IMR-90 (cell line): ENCODE results near the gene DCHS1. TPM values are rescaled to one million over a fixed set of nuclear protein-coding genes. Genes with fewer than 3 reads are reported as not detected.

Experiments used
- ATAC-seq: fragments of 200-7000 bp; cut with Tn5 transposase; 2 replicates; pipeline ENCODE4 v1.9.1; 2020; ENCODE audit warnings: low read depth, mild to moderate bottlenecking, moderate library complexity
- BruUV-seq: library from RNA; stranded (reverse); fragments of 400-500 nt; replicated peaks from 2 replicates; lab custom pipeline; 2021; lab: Mats Ljungman, UMichigan
- CTCF ChIA-PET: fragments of 300-600 bp; formaldehyde crosslinking; extraction: SDS; loops from one replicate; lab custom pipeline; 2021; ENCODE audit warnings: antibody characterized with exemption; lab: Yijun Ruan, JAX
- POLR2A ChIA-PET: fragments of 300-600 bp; sonication (Branson Sonifier 250); formaldehyde crosslinking; loops from one replicate; lab custom pipeline; 2022; ENCODE audit warnings: antibody characterized with exemption; ENCODE audit not compliant: unreplicated experiment; lab: Charles Lee
- DNase-seq: peaks from one replicate; pipeline ENCODE4 v3.0.0; 2013
- H2AFZ ChIP-seq: replicated peaks from 2 replicates; pipeline ENCODE3; 2013; ENCODE audit warnings: low read length, mild to moderate bottlenecking; ENCODE audit not compliant: poor library complexity
- H2AK5ac ChIP-seq: 2 replicates; pipeline ENCODE4 v1.6.1; 2013; ENCODE audit warnings: low read depth, low read length, inconsistent platforms
- H2AK9ac ChIP-seq: replicated peaks from 2 replicates; pipeline ENCODE3; 2013; ENCODE audit warnings: mild to moderate bottlenecking, low read depth, low read length, moderate library complexity; ENCODE audit not compliant: poor library complexity
- H2BK120ac ChIP-seq: 2 replicates; pipeline ENCODE4 v1.6.1; 2013; ENCODE audit warnings: low read depth, low read length, inconsistent platforms
- H2BK15ac ChIP-seq: 3 replicates; pipeline ENCODE4 v1.6.1; 2013; ENCODE audit warnings: low read depth, low read length, inconsistent platforms
- H2BK20ac ChIP-seq: 2 replicates; pipeline ENCODE4 v1.6.1; 2013; ENCODE audit warnings: low read depth, mild to moderate bottlenecking, inconsistent platforms, low read length, moderate library complexity
- H2BK5ac ChIP-seq: 2 replicates; pipeline ENCODE4 v1.6.1; 2013; ENCODE audit warnings: mild to moderate bottlenecking, low read depth, low read length, inconsistent platforms; ENCODE audit not compliant: poor library complexity, severe bottlenecking
- H3K14ac ChIP-seq: replicated peaks from 2 replicates; pipeline ENCODE4 v1.6.1; 2013; ENCODE audit warnings: low read depth, low read length, inconsistent platforms
- H3K18ac ChIP-seq: 2 replicates; pipeline ENCODE4 v1.6.1; 2013; ENCODE audit warnings: low read depth, low read length, control low read depth
- H3K23ac ChIP-seq: 2 replicates; pipeline ENCODE4 v1.6.1; 2013; ENCODE audit warnings: low read depth, low read length, inconsistent platforms
- H3K27ac ChIP-seq: 2 replicates; pipeline ENCODE4 v1.5.1; 2013; ENCODE audit warnings: mild to moderate bottlenecking, control low read depth, low read length; ENCODE audit not compliant: insufficient read depth
- H3K27me3 ChIP-seq: 2 replicates; pipeline ENCODE4 v1.6.1; 2013; ENCODE audit warnings: low read length; ENCODE audit not compliant: control insufficient read depth, insufficient read depth
- H3K36me3 ChIP-seq: 2 replicates; pipeline ENCODE4 v1.6.1; 2013; ENCODE audit warnings: low read length, mixed read lengths; ENCODE audit not compliant: control insufficient read depth, insufficient read depth
- H3K4ac ChIP-seq: 2 replicates; pipeline ENCODE4 v1.6.1; 2013; ENCODE audit warnings: low read depth, low read length, inconsistent platforms
- H3K4me1 ChIP-seq: 2 replicates; pipeline ENCODE4 v1.6.1; 2013; ENCODE audit warnings: low read length, mixed read lengths; ENCODE audit not compliant: control insufficient read depth, insufficient read depth
- H3K4me2 ChIP-seq: 2 replicates; pipeline ENCODE4 v1.6.1; 2013; ENCODE audit warnings: low read depth, mild to moderate bottlenecking, control low read depth, low read length, moderate library complexity
- H3K4me3 ChIP-seq: 2 replicates; pipeline ENCODE4 v1.5.1; 2013; ENCODE audit warnings: low read depth, mild to moderate bottlenecking, control low read depth, low read length, moderate library complexity; ENCODE audit not compliant: insufficient read depth
- H3K56ac ChIP-seq: 2 replicates; pipeline ENCODE4 v1.6.1; 2013; ENCODE audit warnings: low read length, inconsistent platforms; ENCODE audit not compliant: insufficient read depth; ENCODE audit errors: extremely low read depth
- H3K79me1 ChIP-seq, 2 experiments: 2 replicates each; pipeline ENCODE4 v1.6.1; 2013; ENCODE audit warnings: low read length in 2 of 2, inconsistent platforms in 1 of 2, low read depth in 1 of 2
- H3K9ac ChIP-seq: 2 replicates; pipeline ENCODE4 v1.6.1; 2013; ENCODE audit warnings: low read depth, low read length, control low read depth
- H3K9me1 ChIP-seq: 2 replicates; pipeline ENCODE4 v1.6.1; 2013; ENCODE audit warnings: low read length, inconsistent platforms; ENCODE audit not compliant: insufficient read depth
- H3K9me3 ChIP-seq: 2 replicates; pipeline ENCODE4 v1.6.1; 2013; ENCODE audit warnings: low read length; ENCODE audit not compliant: control insufficient read depth, insufficient read depth
- H4K20me1 ChIP-seq: 2 replicates; pipeline ENCODE4 v1.6.1; 2013; ENCODE audit warnings: low read length, inconsistent platforms; ENCODE audit not compliant: insufficient read depth
- H4K5ac ChIP-seq: 2 replicates; pipeline ENCODE4 v1.6.1; 2013; ENCODE audit warnings: mild to moderate bottlenecking, low read depth, low read length, control low read depth
- H4K8ac ChIP-seq, 2 experiments: 2 replicates each; pipeline ENCODE4 v1.6.1; 2013; ENCODE audit warnings: low read depth in 2 of 2, low read length in 2 of 2, control low read depth in 1 of 2, inconsistent platforms in 1 of 2
- H4K91ac ChIP-seq: 2 replicates; pipeline ENCODE4 v1.6.1; 2013; ENCODE audit warnings: low read depth, low read length, inconsistent platforms; ENCODE audit not compliant: insufficient read depth
- CHD1 ChIP-seq: IDR thresholded peaks from 2 replicates; pipeline ENCODE4 v1.6.1; 2012; ENCODE audit warnings: low read depth, low read length, improper control_type of control experiment
- FOS ChIP-seq: fragments of 150-350 bp; IDR thresholded peaks from 2 replicates; pipeline ENCODE4 v1.6.1; 2016; ENCODE audit warnings: low read depth, low read length
- MAZ ChIP-seq: IDR thresholded peaks from 2 replicates; pipeline ENCODE4 v1.6.1; 2012; ENCODE audit warnings: low read depth, mild to moderate bottlenecking, low read length, improper control_type of control experiment, moderate library complexity, borderline replicate concordance
- POLR2A ChIP-seq: IDR thresholded peaks from 2 replicates; pipeline ENCODE4 v1.6.1; 2012; ENCODE audit warnings: mild to moderate bottlenecking, low read depth, low read length
- RAD21 ChIP-seq: IDR thresholded peaks from 2 replicates; pipeline ENCODE4 v1.6.1; 2012; ENCODE audit warnings: low read length, improper control_type of control experiment
- RFX5 ChIP-seq: IDR thresholded peaks from 2 replicates; pipeline ENCODE4 v1.8.0; 2012; ENCODE audit warnings: low read depth, mild to moderate bottlenecking, low read length, moderate library complexity
- USF2 ChIP-seq: fragments of 150-350 bp; IDR thresholded peaks from 2 replicates; pipeline ENCODE4 v1.6.1; 2017; ENCODE audit warnings: mild to moderate bottlenecking, antibody characterized with exemption, low read length, low read depth
- WGBS, 2 experiments: methylation state at CpG; one replicate each; pipeline versions ENCODE4 v1.1.5 to v1.1.7; 2013; ENCODE audit warnings: missing lambda C conversion rate in 2 of 2; ENCODE audit not compliant: insufficient read length in 1 of 2; ENCODE audit errors: extremely low coverage in 2 of 2; 5-methylcytosine and 5-hydroxymethylcytosine counted together
- dilution Hi-C: fragments of 300-500 bp; cut with HindIII; formaldehyde crosslinking; loops from one replicate; pipeline ENCODE4 v1.14.3; 2018; ENCODE audit warnings: low sequenced_read_pairs; ENCODE audit not compliant: unreplicated experiment
- in situ Hi-C: fragments of 300-500 bp; cut with MboI; formaldehyde crosslinking; loops from 3 replicates; pipeline ENCODE4 v1.14.3; 2019; ENCODE audit warnings: low sequenced_read_pairs, inconsistent platforms, mixed read lengths
- intact Hi-C: fragments of 100-400 bp; cut with micrococcal nuclease; formaldehyde crosslinking; loops from 2 replicates; pipeline ENCODE4 v1.10.0; 2022
- polyA plus RNA-seq, 3 experiments: library from polyadenylated mRNA; depleted of rRNA; stranded (reverse); fragments of >200 nt; gene quantifications; 2 replicates each; pipeline ENCODE4 v1.2.3, GENCODE V29; 2012; ENCODE audit warnings: low replicate concordance in 1 of 3
- total RNA-seq: library from RNA; depleted of rRNA; stranded (reverse); fragments of >200 nt; gene quantifications from 2 replicates; pipeline ENCODE4 v1.2.3, GENCODE V29; 2012
- TF ChIP-seq, protein P1 (sequence below): fragments of 150-350 bp; IDR thresholded peaks from 2 replicates; pipeline ENCODE4 v1.6.1; 2016; ENCODE audit warnings: low read depth, mild to moderate bottlenecking, low read length, moderate library complexity, borderline replicate concordance

DCHS1 gene
- total and polyA plus RNA-seq, 2 of the 4 experiments (the other 2 are of a cell fraction) = 1.4 to 3.3 TPM

- Histone ChIP-seq H3K36me3 (peaks cover 4% of the 10 kb centered on the region; the same call in 1 of the 2 replicates), H3K27ac (no peak overlapping the region), H4K20me1 (peaks cover 5% of the 10 kb centered on the region; the same call in 1 of the 2 replicates), H3K23ac (no peak overlapping the region), H3K4ac (peak overlapping the region; percentile 83), H2BK20ac (no peak overlapping the region), H3K9me3 (no peaks in the 10 kb centered on the region), H3K4me2 (no peak overlapping the region), H2BK15ac (no peak overlapping the region), H2AK5ac (0 out of 2 replicates have a peak overlapping the region, but pooled peaks have one; percentile 23), H2BK5ac (no peak overlapping the region), H4K8ac (peak overlapping the region in 1 of 2 experiments; percentile 94; a peak in 1 of 4 replicates), H2AK9ac (no peak overlapping the region), H3K9me1 (peaks cover 26% of the 10 kb centered on the region), H3K18ac (no peak overlapping the region), H3K4me3 (no peak overlapping the region), H3K14ac (peak overlapping the region; percentile 64; the same call in 1 of the 2 replicates), H3K79me1 (peaks cover 5 to 40% of the 10 kb centered on the region in 2 experiments; a peak in 3 of 4 replicates), H3K27me3 (0 out of 2 replicates have a peak, but pooled peaks cover 3% of the 10 kb centered on the region), H2AFZ (no peak overlapping the region), H4K91ac (no peak overlapping the region), H3K56ac (peak overlapping the region; percentile 10; the same call in 1 of the 2 replicates), H4K5ac (no peak overlapping the region), H2BK120ac (no peak overlapping the region), H3K4me1 (peaks cover 16% of the 10 kb centered on the region), H3K9ac (no peak overlapping the region)
- CTCF ChIA-PET = interaction anchor here (1.1 kb wide), 1 partner anchor 36 kb away, joined by 4 read pairs; the partner anchor contains the start of gene MRPL17
- TF ChIP-seq MAZ (no peak), POLR2A (no peak), FOS (no peak), CHD1 (no peak), USF2 (no peak), RAD21 (no peak), RFX5 (no peak)
- TF ChIP-seq, protein P1, sequence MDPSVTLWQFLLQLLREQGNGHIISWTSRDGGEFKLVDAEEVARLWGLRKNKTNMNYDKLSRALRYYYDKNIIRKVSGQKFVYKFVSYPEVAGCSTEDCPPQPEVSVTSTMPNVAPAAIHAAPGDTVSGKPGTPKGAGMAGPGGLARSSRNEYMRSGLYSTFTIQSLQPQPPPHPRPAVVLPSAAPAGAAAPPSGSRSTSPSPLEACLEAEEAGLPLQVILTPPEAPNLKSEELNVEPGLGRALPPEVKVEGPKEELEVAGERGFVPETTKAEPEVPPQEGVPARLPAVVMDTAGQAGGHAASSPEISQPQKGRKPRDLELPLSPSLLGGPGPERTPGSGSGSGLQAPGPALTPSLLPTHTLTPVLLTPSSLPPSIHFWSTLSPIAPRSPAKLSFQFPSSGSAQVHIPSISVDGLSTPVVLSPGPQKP = no peak
- in situ Hi-C loops = no loop called here
- intact Hi-C loops = no loop called here
- ATAC-seq = no peak
- WGBS, 2 experiments = 90% methylated on average over 2 of the region's 2 CpGs; no CpG with 5 or more reads in 1 of the 2 experiments
- DNase-seq = no peak
- BruUV-seq = no TSS peak
- POLR2A ChIA-PET = no interaction called here
- dilution Hi-C loops = no loop called here
Measured at GRCh38 chr11:6647836-6648235, 7.8 kb downstream of the DCHS1 start.
